Peyer's patch (tissue), 4 donors: ENCODE measurements around the gene PTP4A1. TPM values are rescaled to one million over a fixed set of nuclear protein-coding genes. Genes with fewer than 3 reads are reported as not detected.
"Not testable (repeated sequence)": the region's sequence is repeated elsewhere in the genome, so short reads cannot be mapped to it uniquely, and the experiment has no call there.

Experiments
- DNase-seq, 3 donors: peaks; one replicate each; pipeline ENCODE4 v3.0.0-alpha.2; 2017 to 2019
- H3K27ac ChIP-seq, 4 donors: fragments of 200-600 bp; sonication (generic); one replicate each; pipeline ENCODE4 v1.5.1; 2016 to 2019
- H3K27me3 ChIP-seq, 2 donors: fragments of 200-600 bp; sonication (generic); one replicate each; pipeline ENCODE4 v1.5.1; 2019
- H3K36me3 ChIP-seq, 3 donors: fragments of 200-600 bp; sonication (generic); one replicate each; pipeline ENCODE4 v1.5.1; 2016 to 2019
- H3K4me1 ChIP-seq, 4 donors: fragments of 200-600 bp; sonication (generic); one replicate each; pipeline ENCODE4 v1.5.1; 2016 to 2019
- H3K4me3 ChIP-seq, 4 donors: fragments of 200-600 bp; sonication (generic); 1 replicate in 3 of 4; 2 replicates in 1 of 4; pipeline ENCODE4 v1.5.1; 2016 to 2019; ENCODE audit warnings: mild to moderate bottlenecking in 1 of 4
- H3K9me3 ChIP-seq, 4 donors: fragments of 200-600 bp; sonication (generic); one replicate each; pipeline ENCODE4 v1.5.1; 2016 to 2019; ENCODE audit warnings: mild to moderate bottlenecking in 1 of 4
- POLR2A ChIP-seq, 2 donors: fragments of 450-650 bp; IDR thresholded peaks; one replicate each; pipeline ENCODE4 v1.5.1; 2017; ENCODE audit warnings: antibody characterized with exemption in 2 of 2, mild to moderate bottlenecking in 2 of 2, moderate library complexity in 2 of 2
- total RNA-seq, 4 donors: library from RNA; depleted of rRNA; stranded (reverse); fragments of >200 nt; gene quantifications; one replicate each; pipeline ENCODE4 v1.1.0, GENCODE V29; 2016
- TF ChIP-seq, protein P1 (sequence below), 6 experiments: fragments of 450-650 bp in 4 of 6; fragments of 200-600 bp in 2 of 6; sonication (generic) in 1 of 6; IDR thresholded peaks; one replicate each; pipeline ENCODE4 v1.5.1; 2017 to 2019; ENCODE audit warnings: antibody characterized with exemption in 6 of 6, mild to moderate bottlenecking in 3 of 6, moderate library complexity in 1 of 6

PTP4A1 gene
- total RNA-seq, 4 donors from 2014 or later: 23.1 to 40.5 (median 34.9) TPM

GRCh38 chr6:63584125-63584514, 11.8 kb downstream of the PTP4A1 start:
- no peak for DNase-seq
- H3K4me3 ChIP-seq: no peak overlapping the region
- no peaks in the 10 kb centered on the region for H3K9me3 ChIP-seq
- H3K4me1 ChIP-seq: no peaks in the 10 kb centered on the region
- H3K27ac ChIP-seq: no peak overlapping the region
- no peak for TF ChIP-seq POLR2A (IDR thresholded peaks at IDR 0.05)
- TF ChIP-seq, protein P1, sequence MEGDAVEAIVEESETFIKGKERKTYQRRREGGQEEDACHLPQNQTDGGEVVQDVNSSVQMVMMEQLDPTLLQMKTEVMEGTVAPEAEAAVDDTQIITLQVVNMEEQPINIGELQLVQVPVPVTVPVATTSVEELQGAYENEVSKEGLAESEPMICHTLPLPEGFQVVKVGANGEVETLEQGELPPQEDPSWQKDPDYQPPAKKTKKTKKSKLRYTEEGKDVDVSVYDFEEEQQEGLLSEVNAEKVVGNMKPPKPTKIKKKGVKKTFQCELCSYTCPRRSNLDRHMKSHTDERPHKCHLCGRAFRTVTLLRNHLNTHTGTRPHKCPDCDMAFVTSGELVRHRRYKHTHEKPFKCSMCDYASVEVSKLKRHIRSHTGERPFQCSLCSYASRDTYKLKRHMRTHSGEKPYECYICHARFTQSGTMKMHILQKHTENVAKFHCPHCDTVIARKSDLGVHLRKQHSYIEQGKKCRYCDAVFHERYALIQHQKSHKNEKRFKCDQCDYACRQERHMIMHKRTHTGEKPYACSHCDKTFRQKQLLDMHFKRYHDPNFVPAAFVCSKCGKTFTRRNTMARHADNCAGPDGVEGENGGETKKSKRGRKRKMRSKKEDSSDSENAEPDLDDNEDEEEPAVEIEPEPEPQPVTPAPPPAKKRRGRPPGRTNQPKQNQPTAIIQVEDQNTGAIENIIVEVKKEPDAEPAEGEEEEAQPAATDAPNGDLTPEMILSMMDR (IDR thresholded peaks at IDR 0.05): no peak
- peaks cover 0 to 23% (median 0%) of the 10 kb centered on the region in 3 donors for H3K36me3 ChIP-seq
- no peaks in the 10 kb centered on the region for H3K27me3 ChIP-seq

DNA sequence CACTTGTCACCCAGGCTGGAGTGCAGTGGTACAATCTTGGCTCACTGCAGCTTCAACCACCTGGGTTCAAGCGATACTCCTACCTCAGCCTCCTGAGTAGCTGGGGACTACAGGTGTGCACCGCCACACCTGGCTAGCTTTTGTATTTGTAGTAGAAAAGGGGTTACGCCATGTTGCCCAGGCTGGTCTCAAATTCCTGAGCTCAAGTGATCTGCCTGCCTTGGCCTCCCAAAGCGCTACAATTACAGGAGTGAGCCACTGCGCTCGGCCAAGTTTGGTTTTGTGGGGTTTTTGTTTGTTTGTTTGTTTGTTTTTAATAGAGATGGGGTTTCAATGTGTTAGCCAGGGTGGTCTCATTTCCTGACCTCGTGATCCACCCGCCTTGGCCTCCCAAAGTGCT, 12.3 kb downstream of the PTP4A1 start:
- peaks cover 0 to 18% (median 0%) of the 10 kb centered on the region in 3 donors for H3K36me3 ChIP-seq
- H3K9me3 ChIP-seq: no peaks in the 10 kb centered on the region
- H3K27ac ChIP-seq: no peak overlapping the region
- H3K4me1 ChIP-seq: no peaks in the 10 kb centered on the region
- DNase-seq: no peak
- H3K27me3 ChIP-seq: no peaks in the 10 kb centered on the region
- no peak overlapping the region for H3K4me3 ChIP-seq
- no peak for TF ChIP-seq POLR2A (IDR thresholded peaks at IDR 0.05)
- TF ChIP-seq, protein P1 (IDR thresholded peaks at IDR 0.05): no peak

GRCh38 chr6:63585652-63586051, 13.4 kb downstream of the PTP4A1 start:
- H3K27me3 ChIP-seq, H3K9me3 ChIP-seq, H3K4me1 ChIP-seq, DNase-seq, H3K36me3 ChIP-seq, H3K4me3 ChIP-seq, H3K27ac ChIP-seq: not testable (repeated sequence)

DNA sequence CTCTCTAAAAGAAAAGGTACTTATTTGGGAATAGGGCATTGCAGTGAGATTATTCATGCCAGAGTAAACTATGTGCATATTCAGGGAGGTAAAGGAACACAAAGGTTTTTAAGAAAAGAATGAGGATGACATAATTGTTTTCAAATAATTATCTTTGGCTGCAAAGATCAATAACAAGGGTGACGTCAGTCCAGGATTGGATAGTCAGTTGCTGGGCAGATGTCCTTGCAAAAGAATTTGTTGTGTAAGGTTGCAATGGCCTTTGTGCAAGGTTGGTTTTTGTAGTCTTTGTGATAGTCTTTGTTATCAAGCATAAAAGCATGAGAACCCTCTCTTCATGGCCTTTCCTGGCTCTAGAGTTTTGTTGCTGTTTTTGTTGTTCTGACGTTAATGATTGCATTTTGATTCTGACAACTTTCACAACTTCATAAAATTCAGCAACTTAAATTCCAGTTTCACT, 17.7 kb downstream of the PTP4A1 start:
- no peak for DNase-seq
- H3K4me1 ChIP-seq: no peaks in the 10 kb centered on the region
- no peak for TF ChIP-seq POLR2A (IDR thresholded peaks at IDR 0.05)
- TF ChIP-seq, protein P1 (IDR thresholded peaks at IDR 0.05): no peak

DNA sequence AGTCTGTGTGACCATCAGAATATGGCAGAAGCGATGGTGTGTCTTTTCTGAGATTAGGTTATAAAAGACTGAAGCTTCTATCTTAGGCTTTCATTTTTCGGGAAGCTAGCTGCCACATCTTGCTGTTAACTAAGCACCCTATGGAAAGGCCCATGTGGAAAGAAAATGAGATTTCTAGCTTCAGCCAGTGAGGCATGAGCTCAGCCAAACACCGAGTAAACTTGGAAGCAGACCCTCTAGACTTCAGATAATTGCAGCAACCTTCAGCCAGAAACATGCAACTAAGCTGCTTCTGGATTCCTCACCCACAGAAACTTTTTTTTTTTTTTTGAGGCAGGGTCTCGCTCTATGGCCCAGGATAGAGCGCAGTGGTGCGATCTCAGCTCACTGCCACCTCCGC, 20.6 kb downstream of the PTP4A1 start:
- no peak for TF ChIP-seq POLR2A (IDR thresholded peaks at IDR 0.05)
- TF ChIP-seq, protein P1 (IDR thresholded peaks at IDR 0.05): no peak
- DNase-seq: no peak
- no peak overlapping the region for H3K4me3 ChIP-seq
- no peaks in the 10 kb centered on the region for H3K36me3 ChIP-seq
- H3K4me1 ChIP-seq: no peaks in the 10 kb centered on the region
- no peaks in the 10 kb centered on the region for H3K27me3 ChIP-seq
- H3K9me3 ChIP-seq: no peaks in the 10 kb centered on the region
- no peak overlapping the region for H3K27ac ChIP-seq

More for the DNA sequence above, 17.7 kb downstream of the PTP4A1 start:
- H3K36me3 ChIP-seq: no peaks in the 10 kb centered on the region
- H3K4me3 ChIP-seq: no peak overlapping the region
- H3K9me3 ChIP-seq: no peaks in the 10 kb centered on the region
- H3K27me3 ChIP-seq: no peaks in the 10 kb centered on the region
- no peak overlapping the region for H3K27ac ChIP-seq

- no peak for DNase-seq
- Histone ChIP-seq H3K4me3 (peak overlapping the region in 2 of 4 donors; percentile 60 to 61), H3K27ac (no peak overlapping the region), H3K9me3 (no peaks in the 10 kb centered on the region), H3K4me1 (no peaks in the 10 kb centered on the region), H3K36me3 (no peaks in the 10 kb centered on the region), H3K27me3 (no peaks in the 10 kb centered on the region)
- TF ChIP-seq, protein P1 (IDR thresholded peaks at IDR 0.05): no peak
- TF ChIP-seq POLR2A (IDR thresholded peaks at IDR 0.05): no peak
Observed at GRCh38 chr6:63597141-63598048, 25.1 kb downstream of the PTP4A1 start.
